PFSK-1 (cell line): ENCODE results near the gene GSKIP.

Experiments used
- FOXP2 ChIP-seq: optimal IDR thresholded peaks from 2 replicates; pipeline ENCODE3; 2011; ENCODE audit warnings: borderline replicate concordance, control low read depth, inconsistent platforms; ENCODE audit not compliant: insufficient read depth; ENCODE audit errors: extremely low read length, extremely low read depth
- POLR2AphosphoS5 ChIP-seq: IDR thresholded peaks from 2 replicates; pipeline ENCODE4 v1.6.1; 2012; ENCODE audit warnings: low read depth, mild to moderate bottlenecking, control low read depth, low read length, moderate library complexity
- SIN3A ChIP-seq: IDR thresholded peaks from 2 replicates; pipeline ENCODE4 v1.6.1; 2012; ENCODE audit warnings: mild to moderate bottlenecking, low read length, moderate library complexity, borderline replicate concordance; ENCODE audit not compliant: insufficient read depth
- TAF1 ChIP-seq: IDR thresholded peaks from 2 replicates; pipeline ENCODE4 v1.6.1; 2012; ENCODE audit warnings: low read length, control low read depth, borderline replicate concordance; ENCODE audit not compliant: insufficient read depth
- TF ChIP-seq, protein P1 (sequence below), 2 experiments: IDR thresholded peaks; 2 replicates each; pipeline versions ENCODE4 v1.6.1 to v1.8.0; 2011 to 2012; ENCODE audit warnings: low read depth in 2 of 2, low read length in 2 of 2, control low read depth in 1 of 2, inconsistent platforms in 1 of 2, mild to moderate bottlenecking in 1 of 2, moderate library complexity in 1 of 2; ENCODE audit not compliant: insufficient read depth in 1 of 2

Gene GSKIP

DNA sequence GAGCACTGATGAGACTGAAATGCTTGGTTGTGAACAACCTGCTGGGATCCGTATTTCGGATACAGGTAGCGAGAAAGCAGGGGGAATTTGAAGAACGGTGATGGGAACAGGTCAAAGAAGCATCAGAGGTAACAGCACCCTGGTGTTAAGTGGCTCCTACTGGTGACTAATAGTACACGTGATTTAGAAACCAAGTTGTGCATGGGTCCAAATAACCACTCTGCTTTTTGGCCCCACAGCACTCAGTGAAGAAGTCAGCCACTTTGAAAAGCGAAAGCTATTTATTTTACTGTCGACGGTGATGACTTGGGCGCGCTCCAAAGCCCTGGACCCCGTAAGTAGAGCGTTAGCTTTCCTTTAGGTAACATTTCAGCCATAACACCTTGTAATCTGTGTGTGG is 45.3 kb downstream of the GSKIP start:
- no peak for TF ChIP-seq SIN3A

DNA sequence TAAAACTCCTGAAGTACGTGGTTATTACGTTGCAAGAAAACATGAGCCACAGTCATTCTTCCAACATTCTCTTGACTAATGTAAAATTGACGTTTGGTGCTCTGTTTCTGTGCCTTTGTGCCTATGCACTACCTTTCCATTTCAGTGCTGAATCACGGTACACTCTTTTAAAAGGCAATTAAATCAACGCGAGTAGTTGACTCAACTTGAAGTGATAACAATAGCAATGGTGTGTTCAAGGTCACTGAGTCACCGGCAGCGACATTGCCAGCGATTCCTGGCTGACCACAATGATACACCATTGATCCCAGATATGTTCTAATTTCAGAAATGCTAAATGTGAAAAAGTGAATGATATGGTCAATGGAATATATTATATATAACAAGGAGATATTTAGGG is 46.4 kb downstream of the GSKIP start:
- TF ChIP-seq FOXP2 (no peak), TAF1 (no peak), SIN3A (no peak), POLR2AphosphoS5 (no peak)
- TF ChIP-seq, protein P1, sequence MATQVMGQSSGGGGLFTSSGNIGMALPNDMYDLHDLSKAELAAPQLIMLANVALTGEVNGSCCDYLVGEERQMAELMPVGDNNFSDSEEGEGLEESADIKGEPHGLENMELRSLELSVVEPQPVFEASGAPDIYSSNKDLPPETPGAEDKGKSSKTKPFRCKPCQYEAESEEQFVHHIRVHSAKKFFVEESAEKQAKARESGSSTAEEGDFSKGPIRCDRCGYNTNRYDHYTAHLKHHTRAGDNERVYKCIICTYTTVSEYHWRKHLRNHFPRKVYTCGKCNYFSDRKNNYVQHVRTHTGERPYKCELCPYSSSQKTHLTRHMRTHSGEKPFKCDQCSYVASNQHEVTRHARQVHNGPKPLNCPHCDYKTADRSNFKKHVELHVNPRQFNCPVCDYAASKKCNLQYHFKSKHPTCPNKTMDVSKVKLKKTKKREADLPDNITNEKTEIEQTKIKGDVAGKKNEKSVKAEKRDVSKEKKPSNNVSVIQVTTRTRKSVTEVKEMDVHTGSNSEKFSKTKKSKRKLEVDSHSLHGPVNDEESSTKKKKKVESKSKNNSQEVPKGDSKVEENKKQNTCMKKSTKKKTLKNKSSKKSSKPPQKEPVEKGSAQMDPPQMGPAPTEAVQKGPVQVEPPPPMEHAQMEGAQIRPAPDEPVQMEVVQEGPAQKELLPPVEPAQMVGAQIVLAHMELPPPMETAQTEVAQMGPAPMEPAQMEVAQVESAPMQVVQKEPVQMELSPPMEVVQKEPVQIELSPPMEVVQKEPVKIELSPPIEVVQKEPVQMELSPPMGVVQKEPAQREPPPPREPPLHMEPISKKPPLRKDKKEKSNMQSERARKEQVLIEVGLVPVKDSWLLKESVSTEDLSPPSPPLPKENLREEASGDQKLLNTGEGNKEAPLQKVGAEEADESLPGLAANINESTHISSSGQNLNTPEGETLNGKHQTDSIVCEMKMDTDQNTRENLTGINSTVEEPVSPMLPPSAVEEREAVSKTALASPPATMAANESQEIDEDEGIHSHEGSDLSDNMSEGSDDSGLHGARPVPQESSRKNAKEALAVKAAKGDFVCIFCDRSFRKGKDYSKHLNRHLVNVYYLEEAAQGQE (IDR thresholded peaks at IDR 0.05; ENCODE audit: insufficient read depth in 1 of 2, low read depth in 2 of 2, low read length in 2 of 2): no peak

DNA sequence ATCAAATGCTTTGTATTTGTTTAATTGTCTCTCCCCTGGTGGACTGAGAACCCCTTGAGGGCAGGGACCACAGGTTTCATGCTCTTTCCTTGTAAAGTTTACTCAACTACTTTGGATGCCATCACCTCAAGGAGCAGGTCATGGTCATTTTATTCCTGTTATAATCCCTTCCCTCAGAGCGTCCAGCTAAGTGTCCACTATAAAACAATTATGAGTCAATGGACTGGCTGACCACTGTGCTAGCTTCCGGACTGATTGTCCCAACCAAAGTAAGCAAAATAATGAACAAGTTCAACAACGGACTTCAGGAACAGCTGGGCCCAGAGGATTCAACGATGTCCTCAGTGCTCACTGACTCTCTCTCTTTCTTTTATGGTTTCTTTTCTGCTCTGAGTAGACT is 46.8 kb downstream of the GSKIP start:
- TF ChIP-seq, protein P1 (IDR thresholded peaks at IDR 0.05; ENCODE audit: insufficient read depth in 1 of 2, low read depth in 2 of 2, low read length in 2 of 2): no peak
- TF ChIP-seq FOXP2: no peak
- no peak for TF ChIP-seq SIN3A
- no peak for TF ChIP-seq TAF1
- TF ChIP-seq POLR2AphosphoS5: no peak

DNA sequence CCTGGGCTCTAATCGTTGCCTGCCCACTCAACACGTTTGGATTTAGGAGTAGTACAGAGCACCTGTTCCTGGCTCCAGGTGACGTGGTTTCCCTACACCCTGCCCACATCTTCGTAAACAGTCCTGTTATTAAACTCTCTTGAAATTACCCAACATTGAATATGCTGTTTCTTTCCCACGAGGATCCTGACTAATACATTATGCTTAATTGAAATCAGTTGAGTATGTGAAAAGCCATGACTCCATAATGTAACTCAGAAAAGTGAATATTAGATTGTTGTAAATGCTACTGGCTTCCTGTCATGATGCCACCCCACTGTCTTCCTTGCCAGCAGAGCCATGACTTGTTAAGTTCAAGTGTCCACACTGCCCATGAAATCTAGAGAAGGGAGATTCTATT is 50.2 kb downstream of the GSKIP start:
- TF ChIP-seq POLR2AphosphoS5 (no peak), TAF1 (no peak), FOXP2 (no peak), SIN3A (no peak)
- TF ChIP-seq, protein P1 (IDR thresholded peaks at IDR 0.05; ENCODE audit: insufficient read depth in 1 of 2, low read depth in 2 of 2, low read length in 2 of 2): no peak

DNA sequence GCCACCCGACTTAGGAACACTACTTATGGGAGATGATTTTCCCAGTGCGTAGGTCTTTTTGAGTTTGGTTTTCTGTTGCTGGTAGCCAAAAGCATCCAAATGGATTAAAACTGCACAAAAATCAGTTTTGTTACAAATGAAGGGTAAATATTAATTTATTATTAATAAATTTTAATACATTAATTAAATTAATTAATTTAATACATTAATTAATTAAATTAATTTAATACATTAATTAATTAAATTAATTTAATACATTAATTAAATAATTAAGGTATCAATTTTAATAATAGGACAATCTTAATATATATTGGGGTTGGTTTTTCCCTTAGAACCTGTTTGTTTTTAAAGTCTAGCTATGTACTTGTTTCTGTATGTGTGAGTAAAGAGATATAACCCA is 52.2 kb downstream of the GSKIP start:
- TF ChIP-seq FOXP2 (no peak), TAF1 (no peak), POLR2AphosphoS5 (no peak), SIN3A (no peak)
- TF ChIP-seq, protein P1 (IDR thresholded peaks at IDR 0.05; ENCODE audit: insufficient read depth in 1 of 2, low read depth in 2 of 2, low read length in 2 of 2): no peak
